Skeletal muscle tissue (tissue), 4 donors: Measurements from ENCODE around the gene TENT4A. TPM values are rescaled to one million over a fixed set of nuclear protein-coding genes. Genes with fewer than 3 reads are reported as not detected.
A peak's percentile ranks its signal among the peaks of the same experiment; 100 is the strongest.

Experiments used
- H3K27ac ChIP-seq: one replicate; pipeline ENCODE4 v1.7.0; 2013; ENCODE audit warnings: mild to moderate bottlenecking, low read depth, low read length, inconsistent platforms
- H3K27me3 ChIP-seq, 3 donors: one replicate each; pipeline ENCODE4 v1.7.0; 2013; ENCODE audit warnings: low read length in 3 of 3; ENCODE audit not compliant: control insufficient read depth in 3 of 3, insufficient read depth in 3 of 3
- H3K36me3 ChIP-seq, 3 donors: one replicate each; pipeline ENCODE4 v1.7.0; 2013; ENCODE audit warnings: low read length in 3 of 3; ENCODE audit not compliant: control insufficient read depth in 3 of 3, insufficient read depth in 3 of 3
- H3K4me1 ChIP-seq, 3 donors: one replicate each; pipeline ENCODE4 v1.7.0; 2013; ENCODE audit warnings: low read length in 3 of 3, mild to moderate bottlenecking in 3 of 3; ENCODE audit not compliant: control insufficient read depth in 3 of 3, insufficient read depth in 3 of 3
- H3K4me3 ChIP-seq, 3 donors: one replicate each; pipeline ENCODE4 v1.7.0; 2013; ENCODE audit warnings: low read length in 3 of 3
- H3K9ac ChIP-seq, 3 donors: one replicate each; pipeline ENCODE4 v1.7.0; 2013; ENCODE audit warnings: low read length in 3 of 3, mild to moderate bottlenecking in 3 of 3, moderate library complexity in 2 of 3, low read depth in 1 of 3
- H3K9me3 ChIP-seq, 3 donors: one replicate each; pipeline ENCODE4 v1.7.0; 2013; ENCODE audit warnings: low read length in 3 of 3; ENCODE audit not compliant: control insufficient read depth in 3 of 3
- total RNA-seq: library from RNA; depleted of rRNA; stranded (reverse); fragments of >200 nt; gene quantifications from one replicate; pipeline ENCODE4 v1.2.3, GENCODE V29; 2014
- donor health status: Osteomylitis.

TENT4A gene
- total RNA-seq, 1 donor from 2014 or later, result 15.1 TPM

GRCh38 chr5:6728795-6729183 is 15.6 kb downstream of the TENT4A start:
- Histone ChIP-seq H3K9me3 (no peaks in the 10 kb centered on the region), H3K9ac (no peak overlapping the region), H3K4me3 (no peak overlapping the region), H3K4me1 (peaks cover 49 to 86% (median 57%) of the 10 kb centered on the region in 3 donors), H3K27me3 (no peaks in the 10 kb centered on the region), H3K36me3 (peaks cover 3 to 5% (median 4%) of the 10 kb centered on the region in 3 donors), H3K27ac (no peak overlapping the region)

- no peaks in the 10 kb centered on the region for H3K9me3 ChIP-seq
- H3K36me3 ChIP-seq, result peaks cover 3 to 5% (median 4%) of the 10 kb centered on the region in 3 donors
- no peak overlapping the region for H3K27ac ChIP-seq
- H3K27me3 ChIP-seq, result no peaks in the 10 kb centered on the region
- peak overlapping the region in 1 of 3 donors; percentile 11 for H3K4me3 ChIP-seq
- H3K4me1 ChIP-seq, result peaks cover 55 to 86% (median 62%) of the 10 kb centered on the region in 3 donors
- H3K9ac ChIP-seq, result peak overlapping the region in 2 of 3 donors; percentile 16 to 40
These were observed 16.4 kb downstream of the TENT4A start for GRCh38 chr5:6729386-6730310.

- Histone ChIP-seq H3K4me3 (no peak overlapping the region), H3K36me3 (peaks cover 3 to 5% (median 4%) of the 10 kb centered on the region in 3 donors), H3K4me1 (peaks cover 57 to 89% (median 67%) of the 10 kb centered on the region in 3 donors), H3K9ac (peak overlapping the region in 2 of 3 donors; percentile 16 to 40), H3K27me3 (no peaks in the 10 kb centered on the region), H3K9me3 (no peaks in the 10 kb centered on the region), H3K27ac (no peak overlapping the region)
These were observed 17.2 kb downstream of the TENT4A start for GRCh38 chr5:6730407-6730806.

- Histone ChIP-seq H3K4me1 (peaks cover 57 to 89% (median 67%) of the 10 kb centered on the region in 3 donors), H3K4me3 (no peak overlapping the region), H3K9ac (peak overlapping the region in 1 of 3 donors; percentile 16), H3K36me3 (peaks cover 3 to 5% (median 4%) of the 10 kb centered on the region in 3 donors), H3K27me3 (no peaks in the 10 kb centered on the region), H3K27ac (no peak overlapping the region), H3K9me3 (no peaks in the 10 kb centered on the region)
These were observed 17.6 kb downstream of the TENT4A start for GRCh38 chr5:6730807-6731206.

- Histone ChIP-seq H3K4me3 (no peak overlapping the region), H3K9ac (no peak overlapping the region), H3K27ac (peak overlapping the region; percentile 49), H3K27me3 (no peaks in the 10 kb centered on the region), H3K36me3 (peaks cover 0 to 5% (median 5%) of the 10 kb centered on the region in 3 donors), H3K9me3 (no peaks in the 10 kb centered on the region), H3K4me1 (peaks cover 50 to 88% (median 71%) of the 10 kb centered on the region in 3 donors)
These were observed 18.4 kb downstream of the TENT4A start for GRCh38 chr5:6731465-6732237.

- H3K4me1 ChIP-seq, result peaks cover 45 to 78% (median 61%) of the 10 kb centered on the region in 3 donors
- H3K9ac ChIP-seq, result peak overlapping the region in 2 of 3 donors; percentile 29 to 33
- peak overlapping the region; percentile 49 for H3K27ac ChIP-seq
- H3K27me3 ChIP-seq, result no peaks in the 10 kb centered on the region
- H3K36me3 ChIP-seq, result peaks cover 5 to 10% (median 9%) of the 10 kb centered on the region in 3 donors
- H3K4me3 ChIP-seq, result peak overlapping the region in 2 of 3 donors; percentile 19 to 52
- H3K9me3 ChIP-seq, result no peaks in the 10 kb centered on the region
These were observed 19.6 kb downstream of the TENT4A start for GRCh38 chr5:6732634-6733410.

GRCh38 chr5:6733411-6734242 is 20.4 kb downstream of the TENT4A start:
- Histone ChIP-seq H3K27ac (peak overlapping the region; percentile 49), H3K9me3 (no peaks in the 10 kb centered on the region), H3K4me1 (peaks cover 45 to 70% (median 57%) of the 10 kb centered on the region in 3 donors), H3K9ac (peak overlapping the region in 2 of 3 donors; percentile 29 to 33), H3K4me3 (no peak overlapping the region), H3K27me3 (no peaks in the 10 kb centered on the region), H3K36me3 (peaks cover 9 to 14% (median 11%) of the 10 kb centered on the region in 3 donors)

- H3K36me3 ChIP-seq, result peaks cover 11 to 16% (median 14%) of the 10 kb centered on the region in 3 donors
- H3K9me3 ChIP-seq, result no peaks in the 10 kb centered on the region
- peaks cover 42 to 64% (median 55%) of the 10 kb centered on the region in 3 donors for H3K4me1 ChIP-seq
- no peaks in the 10 kb centered on the region for H3K27me3 ChIP-seq
- H3K9ac ChIP-seq, result no peak overlapping the region
- H3K4me3 ChIP-seq, result no peak overlapping the region
- no peak overlapping the region for H3K27ac ChIP-seq
These were observed 21.0 kb downstream of the TENT4A start for GRCh38 chr5:6734243-6734700.
